Neural cell (in vitro differentiated cells): ENCODE results near the gene SPN.
"Not testable (repeated sequence)": the region's sequence is repeated elsewhere in the genome, so short reads cannot be mapped to it uniquely, and the experiment has no call there.

Experiments used
- EZH2 ChIP-seq: fragments of 200-600, 300-800 bp; shearing (Covaris generic), sonication (generic); IDR thresholded peaks from 2 replicates; pipeline ENCODE4 v1.6.1; 2014; ENCODE audit warnings: antibody characterized with exemption, low read length, borderline replicate concordance, mild to moderate bottlenecking; ENCODE audit not compliant: insufficient read depth, poor library complexity, severe bottlenecking
- MXI1 ChIP-seq: fragments of 450-650 bp; conservative IDR thresholded peaks from 2 replicates; pipeline ENCODE4 v1.6.1; 2014; ENCODE audit warnings: antibody characterized with exemption, mild to moderate bottlenecking; ENCODE audit not compliant: poor library complexity, severe bottlenecking
- POLR2AphosphoS5 ChIP-seq: IDR thresholded peaks from 2 replicates; pipeline ENCODE4 v1.6.1; 2012
- RAD21 ChIP-seq: fragments of 450-650 bp; conservative IDR thresholded peaks from 2 replicates; pipeline ENCODE4 v1.6.1; 2014; ENCODE audit warnings: antibody characterized with exemption, mild to moderate bottlenecking, moderate library complexity
- REST ChIP-seq: IDR thresholded peaks from 2 replicates; pipeline ENCODE4 v1.6.1; 2012; ENCODE audit warnings: borderline replicate concordance
- SMC3 ChIP-seq: fragments of 450-650 bp; conservative IDR thresholded peaks from 2 replicates; pipeline ENCODE4 v1.6.1; 2014; ENCODE audit warnings: antibody characterized with exemption, mild to moderate bottlenecking, moderate library complexity; ENCODE audit not compliant: poor library complexity
- TF ChIP-seq, protein P1 (sequence below): fragments of 450-650 bp; IDR thresholded peaks from 2 replicates; pipeline ENCODE4 v1.5.1; 2014; ENCODE audit warnings: antibody characterized with exemption, mild to moderate bottlenecking, moderate library complexity; ENCODE audit not compliant: poor library complexity, severe bottlenecking

DNA sequence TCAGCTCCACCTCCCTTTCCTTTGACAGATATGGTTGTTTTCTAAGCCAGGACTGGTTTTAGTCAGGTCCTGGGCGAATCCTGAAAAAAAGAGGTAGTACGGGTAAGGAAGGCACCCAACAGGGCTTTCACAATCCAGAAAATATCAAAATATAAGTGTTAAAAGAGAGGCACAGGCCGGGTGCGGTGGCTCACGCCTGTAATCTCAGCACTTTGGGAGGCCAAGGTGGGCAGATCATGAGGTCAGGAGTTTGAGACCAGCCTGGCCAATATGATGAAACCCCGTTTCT lies 4.2 kb downstream of the SPN start:
- TF ChIP-seq, protein P1, sequence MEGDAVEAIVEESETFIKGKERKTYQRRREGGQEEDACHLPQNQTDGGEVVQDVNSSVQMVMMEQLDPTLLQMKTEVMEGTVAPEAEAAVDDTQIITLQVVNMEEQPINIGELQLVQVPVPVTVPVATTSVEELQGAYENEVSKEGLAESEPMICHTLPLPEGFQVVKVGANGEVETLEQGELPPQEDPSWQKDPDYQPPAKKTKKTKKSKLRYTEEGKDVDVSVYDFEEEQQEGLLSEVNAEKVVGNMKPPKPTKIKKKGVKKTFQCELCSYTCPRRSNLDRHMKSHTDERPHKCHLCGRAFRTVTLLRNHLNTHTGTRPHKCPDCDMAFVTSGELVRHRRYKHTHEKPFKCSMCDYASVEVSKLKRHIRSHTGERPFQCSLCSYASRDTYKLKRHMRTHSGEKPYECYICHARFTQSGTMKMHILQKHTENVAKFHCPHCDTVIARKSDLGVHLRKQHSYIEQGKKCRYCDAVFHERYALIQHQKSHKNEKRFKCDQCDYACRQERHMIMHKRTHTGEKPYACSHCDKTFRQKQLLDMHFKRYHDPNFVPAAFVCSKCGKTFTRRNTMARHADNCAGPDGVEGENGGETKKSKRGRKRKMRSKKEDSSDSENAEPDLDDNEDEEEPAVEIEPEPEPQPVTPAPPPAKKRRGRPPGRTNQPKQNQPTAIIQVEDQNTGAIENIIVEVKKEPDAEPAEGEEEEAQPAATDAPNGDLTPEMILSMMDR, result not testable (repeated sequence)
- TF ChIP-seq EZH2, RAD21, MXI1, POLR2AphosphoS5, REST, SMC3: not testable (repeated sequence)
